Immature natural killer cell (primary cell): ENCODE results near the gene SPP1. TPM values are rescaled to one million over a fixed set of nuclear protein-coding genes. Genes with fewer than 3 reads are reported as not detected.

Source experiments
- DNase-seq, 3 donors: peaks; one replicate each; pipeline ENCODE4 v3.0.0; 2022; ENCODE audit warnings: mixed read lengths in 1 of 3
- H3K27ac Mint-ChIP-seq, 6 donors: one replicate each; pipeline ENCODE4 v1.8.0; 2020; ENCODE audit warnings: mixed read lengths in 6 of 6, mild to moderate bottlenecking in 5 of 6, inconsistent platforms in 4 of 6, moderate library complexity in 3 of 6
- H3K27me3 Mint-ChIP-seq, 3 donors: one replicate each; pipeline ENCODE4 v1.8.0; 2020 to 2021; ENCODE audit warnings: low read depth in 3 of 3, mild to moderate bottlenecking in 3 of 3, mixed read lengths in 3 of 3, moderate library complexity in 3 of 3, inconsistent platforms in 1 of 3
- H3K36me3 Mint-ChIP-seq, 3 donors: one replicate each; pipeline ENCODE4 v1.8.0; 2020; ENCODE audit warnings: mixed read lengths in 3 of 3, inconsistent platforms in 2 of 3, mild to moderate bottlenecking in 2 of 3
- H3K4me1 Mint-ChIP-seq, 2 donors: one replicate each; pipeline ENCODE4 v1.8.0; 2020; ENCODE audit warnings: inconsistent platforms in 2 of 2, mild to moderate bottlenecking in 2 of 2, mixed read lengths in 2 of 2, moderate library complexity in 1 of 2
- H3K4me3 Mint-ChIP-seq, 5 donors: one replicate each; pipeline ENCODE4 v1.8.0; 2020; ENCODE audit warnings: mild to moderate bottlenecking in 5 of 5, mixed read lengths in 5 of 5, inconsistent platforms in 3 of 5, moderate library complexity in 3 of 5
- H3K9me3 Mint-ChIP-seq, 6 donors: one replicate each; pipeline ENCODE4 v1.8.0; 2020; ENCODE audit warnings: mild to moderate bottlenecking in 6 of 6, mixed read lengths in 6 of 6, inconsistent platforms in 4 of 6, moderate library complexity in 3 of 6
- polyA plus RNA-seq, 3 donors: library from polyadenylated mRNA; unstranded; fragments of 300-500 nt; fragmentation: Illumina TruSeq; gene quantifications; one replicate each; pipeline ENCODE4 v1.2.3, GENCODE V29; 2021

Gene SPP1
- polyA plus RNA-seq, 3 donors from 2014 or later = not detected

DNA sequence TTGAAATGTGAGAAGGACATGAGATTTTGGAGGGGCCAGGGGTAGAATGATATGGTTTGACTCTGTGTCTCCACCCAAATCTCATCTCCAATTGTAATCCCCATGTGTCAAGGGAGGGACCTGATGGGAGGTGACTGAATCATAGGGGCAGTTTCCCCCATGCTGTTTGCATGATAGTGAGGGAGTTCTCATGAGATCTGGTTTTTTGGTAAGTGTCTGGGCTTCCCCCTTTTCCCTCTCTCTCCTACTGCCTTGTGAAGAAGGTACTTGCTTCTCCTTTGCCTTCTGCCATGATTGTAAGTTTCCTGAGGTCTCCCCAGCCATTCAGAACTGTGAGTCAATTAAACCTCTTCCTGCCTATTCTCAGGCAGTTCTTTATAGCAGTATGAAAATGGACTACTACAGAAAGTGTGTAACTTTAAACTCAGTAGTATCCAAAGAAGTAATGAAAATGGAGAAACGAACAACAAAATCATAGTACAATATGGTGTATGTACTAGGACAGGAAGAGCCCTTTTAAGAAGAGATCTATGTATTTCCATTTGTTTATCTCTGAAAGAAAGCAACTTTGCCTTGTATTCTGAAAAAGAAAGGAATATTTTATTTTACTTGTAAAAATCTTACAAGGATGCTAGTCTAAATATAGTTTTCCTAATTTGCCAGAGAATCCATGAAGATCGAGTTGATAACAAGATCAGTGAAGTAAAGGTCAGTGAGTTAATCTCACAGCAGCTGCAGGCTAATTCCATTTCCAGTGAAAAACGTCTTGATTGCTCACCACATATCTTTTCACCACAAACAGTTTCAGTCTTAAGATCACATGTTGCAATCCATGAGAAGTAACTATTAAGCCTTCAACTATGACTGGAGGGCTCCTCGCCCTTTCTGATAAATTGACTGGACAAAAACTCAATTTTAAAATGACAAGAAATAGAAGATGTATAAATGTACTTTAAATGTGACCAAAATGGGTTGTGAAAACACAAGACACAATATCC lies 52.4 kb downstream of the SPP1 start:
- Mint-ChIP-seq H3K27ac (no peak overlapping the region), H3K4me1 (no peaks in the 10 kb centered on the region), H3K27me3 (no peaks in the 10 kb centered on the region), H3K4me3 (no peak overlapping the region), H3K36me3 (peaks cover 10 to 31% (median 27%) of the 10 kb centered on the region in 3 donors), H3K9me3 (peaks cover 0 to 9% (median 6%) of the 10 kb centered on the region in 6 donors)
- DNase-seq = no peak

- peaks cover 10 to 31% (median 24%) of the 10 kb centered on the region in 3 donors for H3K36me3 Mint-ChIP-seq
- H3K27me3 Mint-ChIP-seq = no peaks in the 10 kb centered on the region
- peak overlapping the region in 1 of 6 donors; percentile 11 for H3K27ac Mint-ChIP-seq
- H3K4me3 Mint-ChIP-seq = no peak overlapping the region
- DNase-seq = no peak
- H3K9me3 Mint-ChIP-seq = peaks cover 0 to 9% (median 6%) of the 10 kb centered on the region in 6 donors
- no peaks in the 10 kb centered on the region for H3K4me1 Mint-ChIP-seq
Measured at GRCh38 chr4:88028946-88029345, 53.4 kb downstream of the SPP1 start.

- DNase-seq = no peak
- Mint-ChIP-seq H3K36me3 (peaks cover 10 to 28% (median 23%) of the 10 kb centered on the region in 3 donors), H3K4me1 (no peaks in the 10 kb centered on the region), H3K4me3 (no peak overlapping the region), H3K27me3 (no peaks in the 10 kb centered on the region), H3K9me3 (peaks cover 0 to 9% (median 6%) of the 10 kb centered on the region in 6 donors), H3K27ac (peak overlapping the region in 1 of 6 donors; percentile 52)
Measured at GRCh38 chr4:88029556-88029955, 54.0 kb downstream of the SPP1 start.

DNA sequence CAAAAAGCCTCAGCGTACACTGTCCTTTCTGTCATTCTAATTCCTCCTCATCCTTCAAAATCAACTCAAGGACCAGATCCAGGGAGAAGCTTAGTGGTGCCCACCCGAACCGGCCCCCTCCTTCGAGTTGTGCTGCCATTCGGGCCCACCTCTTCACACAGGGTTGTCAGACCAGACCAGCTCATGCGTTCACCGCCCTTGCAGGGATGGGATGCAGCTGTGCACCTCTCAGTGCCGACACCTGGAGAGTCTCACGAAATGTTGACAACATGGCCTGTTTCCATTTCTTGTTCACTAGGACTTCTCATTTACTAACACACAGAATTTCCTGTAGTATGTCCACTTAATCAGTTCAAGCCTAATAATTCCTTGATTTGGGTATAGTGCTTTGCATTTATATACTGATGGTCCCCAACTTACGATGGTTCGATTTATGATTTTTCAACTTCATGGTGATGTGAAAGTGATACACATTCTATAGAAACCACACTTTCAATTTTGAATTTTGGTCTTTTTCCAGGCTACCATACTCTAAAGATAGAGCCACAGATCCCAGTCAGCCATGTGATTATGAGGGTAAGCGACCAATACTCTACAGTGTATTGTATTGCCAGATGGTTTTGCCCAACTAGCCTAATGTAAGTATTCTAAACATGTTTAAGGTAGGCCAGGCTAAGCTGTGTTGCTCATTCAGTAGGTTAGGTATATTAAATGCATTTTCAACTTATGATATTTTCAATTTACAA lies 55.2 kb downstream of the SPP1 start:
- DNase-seq = no peak
- peaks cover 8 to 26% (median 16%) of the 10 kb centered on the region in 3 donors for H3K36me3 Mint-ChIP-seq
- no peak overlapping the region for H3K27ac Mint-ChIP-seq
- peaks cover 0 to 8% (median 5%) of the 10 kb centered on the region in 6 donors for H3K9me3 Mint-ChIP-seq
- H3K27me3 Mint-ChIP-seq = no peaks in the 10 kb centered on the region
- no peaks in the 10 kb centered on the region for H3K4me1 Mint-ChIP-seq
- no peak overlapping the region for H3K4me3 Mint-ChIP-seq

Other genes starting within 250 kb of the SPP1 start
- gene IBSP, start 176.2 kb upstream of the SPP1 start, polyA plus RNA-seq = not detected
- not detected for gene MEPE, start 142.7 kb upstream of the SPP1 start, polyA plus RNA-seq
- 1 to 10 TPM; 1.2 to 2.7 (median 1.2) TPM for gene PKD2, start 31.9 kb downstream of the SPP1 start, polyA plus RNA-seq
- gene ABCG2, start 182.9 kb downstream of the SPP1 start, polyA plus RNA-seq = 1 to 10 TPM in 2 of 3 donors, under 1 TPM in 1; 0.69 to 2.5 (median 1.3) TPM